ENCODE measurements around the gene AKAP12.

The AKAP12 gene

GRCh38 chr6:151255811-151256210 is 16.0 kb downstream of the AKAP12 start:
- DNase-seq (ENCODE audit: low read depth) = no peak
- TF ChIP-seq MAX (IDR thresholded peaks at IDR 0.05; ENCODE audit: low read depth, low read length) = no peak
- H3K4me3 ChIP-seq (ENCODE audit: low read depth, low read length) = no peak overlapping the region

GRCh38 chr6:151257985-151258445 is 18.2 kb downstream of the AKAP12 start:
- no peak for DNase-seq (ENCODE audit: low read depth)
- TF ChIP-seq MYC (IDR thresholded peaks at IDR 0.05; ENCODE audit: low read depth, low read length) (no peak), POLR2A (IDR thresholded peaks at IDR 0.05; ENCODE audit: extremely low read depth, insufficient read length) (no peak), CTCF (IDR thresholded peaks at IDR 0.05; ENCODE audit: low read depth, low read length) (no peak), MAX (IDR thresholded peaks at IDR 0.05; ENCODE audit: low read depth, low read length) (no peak)
- no peak overlapping the region for H3K4me3 ChIP-seq (ENCODE audit: low read depth, low read length)

DNA sequence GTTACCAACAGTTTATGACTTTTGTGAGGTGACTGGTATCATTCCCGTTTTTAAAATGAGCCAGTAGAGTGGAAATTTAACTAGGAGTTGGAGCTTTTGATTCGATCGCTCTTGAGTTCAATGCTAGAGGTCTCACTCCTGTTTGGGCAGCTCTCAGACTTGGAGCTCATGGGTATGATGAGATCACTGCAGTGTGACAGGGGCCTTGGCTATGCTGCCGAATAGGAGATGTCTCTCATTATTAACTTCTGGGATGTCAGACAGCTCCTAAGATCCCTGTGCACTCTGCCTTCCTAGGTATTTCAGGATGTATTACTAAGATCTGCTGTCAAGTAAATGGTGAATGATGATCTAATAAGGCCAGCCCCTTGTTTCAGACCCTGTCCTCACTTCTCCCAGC is 20.4 kb downstream of the AKAP12 start:
- no peak overlapping the region for H3K4me3 ChIP-seq (ENCODE audit: low read depth, low read length)
- no peak for DNase-seq (ENCODE audit: low read depth)
- TF ChIP-seq CTCF (IDR thresholded peaks at IDR 0.05; ENCODE audit: low read depth, low read length) (no peak), MYC (IDR thresholded peaks at IDR 0.05; ENCODE audit: low read depth, low read length) (no peak)

DNA sequence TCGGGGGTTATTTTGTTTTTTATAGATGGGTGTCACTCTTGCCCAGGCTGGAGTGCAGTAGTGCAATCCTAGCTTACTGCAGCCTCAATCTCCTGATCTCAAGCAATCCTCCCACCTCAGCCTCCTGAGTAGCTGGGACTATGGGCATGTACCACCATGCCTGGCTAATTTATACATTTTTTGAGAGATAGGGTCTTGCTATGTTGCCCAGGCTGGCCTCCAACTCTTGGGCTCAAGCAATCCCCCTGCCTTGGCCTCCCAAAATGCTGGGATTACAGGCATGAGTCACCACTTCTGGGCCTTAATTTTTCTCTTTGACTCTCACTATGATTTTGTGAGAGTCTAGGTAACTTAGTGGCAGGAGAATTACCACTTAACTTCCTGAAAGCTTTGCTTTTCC is 23.3 kb downstream of the AKAP12 start:
- TF ChIP-seq MYC (IDR thresholded peaks at IDR 0.05; ENCODE audit: low read depth, low read length) (no peak), POLR2A (IDR thresholded peaks at IDR 0.05; ENCODE audit: extremely low read depth, insufficient read length) (no peak), CTCF (IDR thresholded peaks at IDR 0.05; ENCODE audit: low read depth, low read length) (no peak), MAX (IDR thresholded peaks at IDR 0.05; ENCODE audit: low read depth, low read length) (no peak)
- H3K4me3 ChIP-seq (ENCODE audit: low read depth, low read length) = no peak overlapping the region
- no peak for DNase-seq (ENCODE audit: low read depth)

GRCh38 chr6:151263967-151264366 is 24.2 kb downstream of the AKAP12 start:
- TF ChIP-seq CTCF (IDR thresholded peaks at IDR 0.05; ENCODE audit: low read depth, low read length) (no peak), MAX (IDR thresholded peaks at IDR 0.05; ENCODE audit: low read depth, low read length) (no peak), MYC (IDR thresholded peaks at IDR 0.05; ENCODE audit: low read depth, low read length) (no peak), POLR2A (IDR thresholded peaks at IDR 0.05; ENCODE audit: extremely low read depth, insufficient read length) (no peak)

GRCh38 chr6:151265282-151265681 is 25.5 kb downstream of the AKAP12 start:
- TF ChIP-seq CTCF (IDR thresholded peaks at IDR 0.05; ENCODE audit: low read depth, low read length) (no peak), MAX (IDR thresholded peaks at IDR 0.05; ENCODE audit: low read depth, low read length) (no peak), MYC (IDR thresholded peaks at IDR 0.05; ENCODE audit: low read depth, low read length) (no peak), POLR2A (IDR thresholded peaks at IDR 0.05; ENCODE audit: extremely low read depth, insufficient read length) (no peak)
- no peak overlapping the region for H3K4me3 ChIP-seq (ENCODE audit: low read depth, low read length)
- DNase-seq (ENCODE audit: low read depth) = no peak

More at GRCh38 chr6:151263967-151264366, 24.2 kb downstream of the AKAP12 start:
- no peak overlapping the region for H3K4me3 ChIP-seq (ENCODE audit: low read depth, low read length)
- no peak for DNase-seq (ENCODE audit: low read depth)
